GM18505 (cell line): ENCODE data around the gene PCGF3.
"Not testable (repeated sequence)": the region's sequence is repeated elsewhere in the genome, so short reads cannot be mapped to it uniquely, and the experiment has no call there.

ENCODE experiments used
- ATAC-seq: cut with Tn5 transposase; IDR thresholded peaks from one replicate; pipeline ENCODE4 v1.9.1; 2021; ENCODE audit not compliant: unreplicated experiment
- POLR2A ChIP-seq: IDR thresholded peaks from 4 replicates; pipeline ENCODE4 v1.6.1; 2011; ENCODE audit warnings: borderline replicate concordance; ENCODE audit not compliant: insufficient read depth, insufficient read length; ENCODE audit errors: extremely low read depth

Gene PCGF3

DNA sequence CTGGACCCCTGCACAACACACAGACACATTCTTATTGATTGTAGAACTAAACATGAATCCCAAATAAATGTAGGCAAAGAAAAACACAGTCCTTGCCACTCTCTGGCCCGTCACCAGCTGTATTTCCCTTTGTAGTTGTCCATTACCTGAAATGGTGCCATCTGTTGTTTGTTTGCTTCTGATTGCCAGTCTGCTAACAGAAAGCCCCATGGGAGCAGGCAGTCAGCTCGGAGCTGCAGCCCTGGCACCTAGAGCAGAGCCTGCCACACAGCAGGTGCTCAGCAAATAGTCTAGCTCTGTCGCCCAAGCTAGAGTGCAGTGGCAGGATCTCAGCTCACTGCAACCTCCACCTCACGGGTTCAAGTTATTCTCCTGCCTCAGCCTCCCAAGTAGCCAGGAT lies 91.4 kb downstream of the PCGF3 start:
- ATAC-seq, result no peak
- TF ChIP-seq POLR2A, result no peak

DNA sequence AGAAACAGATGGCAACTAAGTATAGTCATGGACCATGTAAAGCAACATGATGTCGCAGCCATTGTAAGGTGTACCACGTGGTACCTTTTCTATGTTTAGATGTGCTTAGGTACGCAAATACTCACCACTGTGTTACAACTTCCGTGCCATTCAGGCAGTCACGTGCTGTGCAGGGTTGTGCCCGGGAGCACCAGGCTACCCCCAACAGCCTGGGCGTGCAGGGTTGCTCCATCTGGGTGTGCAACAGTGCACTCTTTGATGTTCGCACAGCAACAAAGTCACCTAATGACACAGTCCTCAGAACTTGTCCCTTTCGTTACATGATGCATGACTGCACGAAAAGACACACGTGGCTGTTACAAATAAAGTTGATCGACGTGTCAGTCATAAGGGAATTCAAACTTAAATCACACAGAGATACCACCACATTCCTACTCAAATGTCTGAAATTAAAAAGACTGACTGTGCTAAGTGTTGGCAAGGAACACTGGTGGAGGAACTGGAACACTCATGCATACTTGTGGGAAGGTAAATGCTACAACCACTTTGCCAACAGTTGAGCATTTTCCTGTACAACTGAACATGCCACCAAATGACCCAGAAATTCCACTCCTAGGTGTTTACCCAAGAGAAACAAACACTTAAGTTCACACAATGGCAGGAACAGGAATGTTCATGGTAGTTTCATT lies 95.9 kb downstream of the PCGF3 start:
- ATAC-seq, result no peak
- TF ChIP-seq POLR2A, result no peak

DNA sequence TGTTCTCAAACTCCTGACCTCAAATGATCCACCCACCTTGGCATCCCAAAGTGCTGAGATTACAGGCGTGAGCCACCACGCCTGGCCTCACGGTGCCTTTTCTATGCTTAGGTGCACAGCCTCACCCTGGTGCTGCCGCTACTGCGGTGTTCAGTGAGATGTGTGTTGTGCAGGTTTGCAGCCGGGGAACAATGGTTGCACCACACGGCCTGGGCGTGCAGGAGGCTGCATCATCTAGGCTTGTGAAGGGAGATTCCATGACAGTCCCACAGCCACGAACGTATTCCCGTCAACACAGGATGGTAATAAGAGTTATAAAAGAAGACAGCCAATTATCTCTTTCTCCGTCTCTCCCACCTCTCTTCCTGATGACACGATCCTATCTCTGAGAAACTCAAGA lies 98.3 kb downstream of the PCGF3 start:
- TF ChIP-seq POLR2A, result no peak
- no peak for ATAC-seq

DNA sequence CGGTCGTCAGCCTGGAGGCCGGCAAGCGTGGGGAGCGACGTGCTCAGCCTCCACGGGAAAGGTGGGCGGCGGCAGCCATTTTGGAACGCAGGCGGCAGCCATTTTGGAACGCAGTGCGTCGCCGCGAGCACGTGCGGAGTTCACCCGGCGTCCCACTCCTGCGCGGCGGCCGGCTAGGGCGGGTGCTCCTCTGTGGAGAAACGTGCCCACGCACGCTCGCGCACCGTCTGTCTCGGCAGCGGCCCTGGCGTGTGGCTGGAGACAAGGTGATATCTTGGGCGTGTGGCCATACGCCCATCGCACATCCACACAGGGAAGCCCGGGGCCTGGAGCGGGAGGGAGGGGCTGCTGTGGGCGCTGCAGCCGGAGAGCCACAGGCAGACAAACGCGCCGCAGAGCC lies 99.2 kb downstream of the PCGF3 start:
- ATAC-seq, result no peak
- no peak for TF ChIP-seq POLR2A

DNA sequence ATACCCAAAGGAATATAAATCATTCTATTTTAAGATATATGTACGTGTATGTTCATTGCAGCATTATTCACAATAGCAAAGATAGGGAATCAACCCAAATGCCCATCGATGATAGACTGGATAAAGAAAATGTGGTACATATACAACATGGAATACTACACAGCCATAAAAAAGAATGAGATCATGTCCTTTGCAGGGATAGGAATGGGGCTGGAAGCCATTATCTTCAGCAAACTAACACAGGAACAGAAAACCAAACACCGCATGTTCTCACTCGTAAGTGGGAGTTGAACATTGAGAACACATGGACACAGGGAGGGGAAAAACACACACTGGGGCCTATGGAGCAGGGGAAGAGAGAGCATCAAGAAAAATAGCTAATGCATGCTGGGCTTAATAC lies 101.3 kb downstream of the PCGF3 start:
- not testable (repeated sequence) for ATAC-seq

DNA sequence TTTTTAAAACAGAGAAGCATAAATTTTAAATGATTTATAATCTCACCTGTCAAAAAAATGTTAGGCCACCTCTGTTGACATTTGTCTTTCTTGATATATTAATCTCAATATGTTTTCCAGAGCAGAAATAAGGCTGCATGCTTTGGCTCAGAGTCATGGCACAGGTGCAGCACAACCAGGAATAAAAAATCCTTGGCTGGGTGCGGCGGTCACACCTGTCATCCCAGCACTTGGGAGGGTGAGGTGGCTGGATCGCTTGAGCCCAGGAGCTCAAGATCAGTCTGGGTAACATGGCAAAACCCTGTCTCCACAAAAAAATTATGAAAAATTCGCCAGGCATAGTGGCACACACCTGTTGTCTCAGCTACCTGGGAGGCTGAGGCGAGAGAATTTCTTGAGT lies 102.2 kb downstream of the PCGF3 start:
- TF ChIP-seq POLR2A, result no peak
- ATAC-seq, result no peak

DNA sequence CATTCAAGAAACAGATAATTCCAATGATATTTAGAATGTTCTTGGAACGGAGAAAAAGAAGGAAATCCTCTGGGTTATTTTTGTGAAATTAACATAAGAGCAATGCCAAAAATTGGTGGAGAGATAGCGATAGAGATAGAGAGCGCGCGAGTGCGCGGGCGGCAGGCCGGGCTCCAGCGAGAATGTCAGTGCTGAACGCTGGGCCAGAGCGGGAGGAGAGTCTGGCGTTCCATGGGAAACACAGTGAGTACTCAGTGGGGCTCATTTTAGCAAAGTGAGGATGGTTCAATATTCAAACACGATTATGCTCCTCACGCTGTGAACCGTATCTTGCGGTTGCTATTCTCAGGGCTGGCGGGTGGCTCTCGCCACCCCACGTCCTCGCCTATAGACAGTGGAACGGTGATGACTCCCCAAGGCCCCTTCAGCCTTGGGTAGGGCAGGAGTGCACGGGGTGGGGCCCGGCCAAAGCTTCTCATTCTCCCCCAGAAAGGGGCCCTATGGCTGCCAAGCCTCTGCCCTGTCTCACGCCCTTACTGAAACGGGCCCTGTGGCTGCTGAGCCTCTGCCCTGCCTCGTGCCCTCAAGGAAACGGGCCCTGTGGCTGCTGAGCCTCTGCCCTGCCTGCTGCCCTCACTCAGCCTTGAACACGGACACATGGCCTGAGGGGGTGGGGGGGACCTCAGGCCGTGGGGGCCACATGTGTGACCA lies 103.4 kb downstream of the PCGF3 start:
- no peak for ATAC-seq
- TF ChIP-seq POLR2A, result no peak

DNA sequence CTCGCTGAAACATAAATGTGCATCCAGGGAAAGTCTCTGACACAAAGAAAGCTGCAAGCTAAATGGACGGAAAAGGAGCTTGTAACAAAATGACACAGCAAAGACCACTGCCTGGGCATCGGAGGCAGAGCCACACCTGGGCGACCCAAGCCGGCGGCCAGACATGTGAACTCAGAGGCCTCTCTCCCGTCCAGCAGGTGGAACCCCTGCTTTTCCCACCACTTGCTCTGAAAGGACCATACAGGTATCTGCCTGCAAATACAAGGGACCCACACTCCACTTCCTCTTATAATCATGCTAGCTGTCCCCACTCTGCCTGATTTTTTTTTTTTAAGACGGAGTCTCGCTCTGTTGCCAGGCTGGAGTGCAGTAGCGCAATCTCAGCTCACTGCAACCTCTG lies 108.3 kb downstream of the PCGF3 start:
- ATAC-seq, result no peak
- no peak for TF ChIP-seq POLR2A

DNA sequence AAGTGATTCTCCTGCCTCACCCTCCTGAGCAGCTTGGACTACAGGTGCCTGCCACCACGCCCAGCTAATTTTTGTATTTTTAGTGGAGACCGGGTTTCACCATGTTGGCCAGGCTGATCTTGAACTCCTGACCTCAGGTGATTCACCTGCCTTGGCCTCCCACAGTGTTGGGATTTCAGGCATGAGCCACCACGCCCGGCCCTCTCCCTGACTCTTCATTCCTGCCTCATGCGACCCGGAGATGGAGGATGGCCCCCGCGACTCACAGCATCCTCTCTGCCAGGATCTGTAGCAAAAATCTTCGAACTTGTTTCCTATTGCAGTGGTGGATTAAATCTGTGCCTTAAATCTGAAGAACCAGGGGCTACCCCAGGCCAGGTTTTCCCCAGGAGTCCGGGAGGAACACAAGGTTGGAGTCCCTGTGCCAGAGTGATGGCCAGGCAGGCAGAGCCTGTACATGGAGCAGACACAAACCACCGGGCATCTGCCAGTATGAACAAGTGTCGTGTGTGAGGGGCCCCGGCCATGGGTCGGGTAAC lies 108.7 kb downstream of the PCGF3 start:
- ATAC-seq, result no peak
- TF ChIP-seq POLR2A, result no peak

DNA sequence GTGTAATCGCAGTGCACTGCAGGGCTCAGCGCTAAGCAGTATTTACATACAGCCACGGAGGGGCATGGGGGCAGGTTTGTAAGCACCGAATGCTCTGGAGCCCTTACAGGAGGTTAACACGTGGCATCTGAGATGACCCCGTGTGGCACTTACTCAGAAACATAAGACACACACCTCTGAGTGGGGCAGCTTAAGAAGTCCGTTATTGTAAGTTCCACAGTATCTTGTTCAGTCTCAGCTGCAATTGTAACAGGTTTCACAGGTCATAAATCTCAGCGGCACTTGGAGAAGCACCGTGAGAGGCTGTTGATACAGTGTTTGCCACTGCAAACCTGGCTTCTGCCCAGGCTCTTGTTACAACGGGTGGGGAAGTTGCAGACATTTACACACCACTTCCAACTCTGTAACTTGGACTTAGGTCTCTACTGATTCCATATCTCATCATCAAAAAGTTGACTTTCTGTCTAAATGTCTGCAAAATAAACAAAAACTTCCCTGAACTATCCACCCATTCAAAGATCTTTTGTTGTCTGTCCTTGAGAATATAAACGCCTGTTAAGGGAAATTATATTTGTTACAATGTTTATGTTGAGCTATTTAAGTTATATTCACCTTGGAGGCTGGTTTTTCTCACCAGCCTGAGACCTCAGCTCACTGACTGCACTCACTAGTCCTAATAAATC lies 110.0 kb downstream of the PCGF3 start:
- no peak for TF ChIP-seq POLR2A
- ATAC-seq, result no peak

DNA sequence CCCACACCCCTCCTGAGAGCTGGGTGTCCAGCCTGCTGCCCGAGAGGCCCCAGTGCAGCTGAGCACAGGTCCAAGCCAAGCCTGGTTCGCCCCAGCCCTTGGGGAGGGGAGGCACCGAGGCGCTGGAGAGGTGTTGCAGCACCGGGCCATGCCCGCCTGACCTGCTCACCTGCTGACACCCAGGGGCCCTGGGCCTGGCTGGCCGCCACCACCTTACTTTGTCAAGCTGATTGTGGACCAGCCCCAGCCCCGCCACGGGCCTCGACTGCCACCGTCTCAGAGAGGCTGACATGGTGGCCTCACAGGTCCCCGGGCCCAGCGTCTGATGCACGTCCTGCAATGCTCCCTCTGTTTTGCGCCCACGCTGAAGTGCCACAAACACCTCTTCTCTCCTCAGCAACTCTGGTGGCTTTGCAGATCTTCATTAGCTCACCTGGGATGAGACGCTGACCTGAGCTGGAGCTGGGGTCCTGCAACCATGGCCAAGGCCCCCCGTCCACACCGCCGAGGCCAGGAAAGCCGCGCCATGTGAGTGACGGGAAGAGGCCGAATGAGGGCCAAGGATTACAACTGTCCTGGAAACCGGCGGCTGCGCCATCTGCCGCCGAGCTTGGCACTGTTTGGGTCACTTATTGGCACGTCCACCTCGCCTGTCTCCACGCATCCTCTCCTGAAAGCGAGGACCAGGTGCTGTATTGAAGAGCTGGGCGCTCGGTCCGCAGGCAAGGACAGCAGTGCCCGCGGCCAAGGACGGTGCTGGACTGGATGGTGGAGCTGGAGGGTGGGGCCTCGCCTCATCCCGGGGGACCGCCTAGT lies 112.7 kb downstream of the PCGF3 start:
- no peak for ATAC-seq

DNA sequence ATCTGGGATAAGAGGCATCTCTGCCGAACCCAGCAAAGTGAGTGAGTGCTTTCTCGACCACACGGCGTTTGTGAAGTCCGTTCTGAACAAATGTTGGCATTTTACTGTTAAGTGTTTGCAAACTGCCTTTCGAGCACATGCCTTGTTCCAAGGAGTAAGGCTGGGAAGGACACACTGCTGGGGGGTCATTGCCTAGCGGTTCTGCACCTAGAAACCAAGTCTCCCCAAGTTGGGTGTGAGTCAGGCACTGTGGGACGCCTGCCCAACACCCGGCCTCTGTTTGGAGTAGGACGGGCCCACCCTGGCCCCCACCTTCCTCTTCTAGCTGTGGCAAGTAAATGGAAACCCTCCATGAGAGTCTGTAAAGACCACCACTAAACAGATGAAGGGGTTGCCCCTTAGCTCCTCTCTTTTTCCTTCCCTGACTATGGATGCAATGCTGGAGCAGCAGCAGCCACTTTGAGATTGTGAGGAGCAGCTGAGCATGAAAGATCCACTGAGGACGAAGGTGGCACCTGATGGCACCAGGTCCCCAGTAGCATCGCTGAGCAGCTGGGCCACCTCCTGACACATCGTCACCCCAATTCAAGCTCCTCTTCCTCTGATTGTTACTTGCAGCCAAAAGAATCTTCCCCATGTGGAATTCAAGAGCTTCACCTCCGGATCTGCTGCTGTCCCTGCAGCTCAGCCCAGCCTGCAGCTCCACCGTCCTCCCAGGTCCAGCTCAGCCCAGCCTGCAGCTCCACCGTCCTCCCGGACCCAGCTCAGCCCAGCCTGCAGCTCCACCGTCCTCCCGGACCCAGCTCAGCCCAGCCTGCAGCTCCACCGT lies 114.0 kb downstream of the PCGF3 start:
- TF ChIP-seq POLR2A, result no peak
- no peak for ATAC-seq

More for the DNA sequence above, 112.7 kb downstream of the PCGF3 start:
- no peak for TF ChIP-seq POLR2A
